Adrenal gland (tissue), 12 donors: ENCODE results near the gene RXFP3. TPM values are rescaled to one million over a fixed set of nuclear protein-coding genes. Genes with fewer than 3 reads are reported as not detected.
"Not testable (repeated sequence)": the region's sequence is repeated elsewhere in the genome, so short reads cannot be mapped to it uniquely, and the experiment has no call there.

Experiments used
- DNase-seq, 7 donors: peaks; one replicate each; pipeline ENCODE4 v3.0.0-alpha.2; 2019 to 2020
- H3K27ac ChIP-seq, 5 donors: fragments of 200-600 bp; sonication (generic) in 4 of 5; 1 replicate in 3 of 5; 2 replicates in 2 of 5; pipeline versions ENCODE4 v1.5.1 to v1.8.0; 2016 to 2020; ENCODE audit warnings: mild to moderate bottlenecking in 1 of 5
- H3K27me3 ChIP-seq: fragments of 200-600 bp; 2 replicates; pipeline ENCODE4 v1.8.0; 2021
- H3K36me3 ChIP-seq, 2 donors: fragments of 200-600 bp; replicated peaks in 1 of 2; 1 replicate in 1 of 2; 2 replicates in 1 of 2; pipeline versions ENCODE4 v1.5.1 to v1.8.0; 2018 to 2022
- H3K4me1 ChIP-seq, 2 donors: fragments of 200-600 bp; replicated peaks in 1 of 2; 1 replicate in 1 of 2; 2 replicates in 1 of 2; pipeline versions ENCODE4 v1.5.1 to v1.8.0; 2018 to 2021
- H3K4me3 ChIP-seq, 4 donors: fragments of 200-600 bp; sonication (generic) in 3 of 4; one replicate each; pipeline ENCODE4 v1.5.1; 2016 to 2018
- H3K9me3 ChIP-seq, 3 donors: fragments of 200-600 bp; sonication (generic) in 1 of 3; replicated peaks in 1 of 3; 1 replicate in 2 of 3; 2 replicates in 1 of 3; pipeline versions ENCODE4 v1.5.1 to v1.8.0; 2016 to 2021
- CTCF ChIP-seq, 6 experiments: fragments of 450-650 bp in 4 of 6; fragments of 200-600 bp in 2 of 6; sonication (generic) in 1 of 6; IDR thresholded peaks; 1 replicate in 5 of 6; 2 replicates in 1 of 6; pipeline versions ENCODE4 v1.5.1 to v1.8.0; 2016 to 2021; ENCODE audit warnings: antibody characterized with exemption in 6 of 6, mild to moderate bottlenecking in 2 of 6, moderate library complexity in 1 of 6
- POLR2A ChIP-seq, 2 donors: fragments of 450-650 bp; IDR thresholded peaks; one replicate each; pipeline ENCODE4 v1.6.1; 2017; ENCODE audit warnings: antibody characterized with exemption in 2 of 2, mild to moderate bottlenecking in 2 of 2, moderate library complexity in 1 of 2
- WGBS, 4 donors: extraction: QIAGEN DNeasy Blood & Tissue Kit in 2 of 4; methylation state at CpG; one replicate each; pipeline versions ENCODE4 v1.1.5 to v1.1.7; 2013 to 2017; 5-methylcytosine and 5-hydroxymethylcytosine counted together
- intact Hi-C, 2 donors: fragments of 100-400 bp; cut with DNase I; formaldehyde crosslinking; loops; one replicate each; pipeline versions ENCODE4 v1.14.1 to v1.15.0; 2022 to 2023
- polyA plus RNA-seq, 3 donors: library from polyadenylated mRNA; stranded (reverse); fragments of 200-250 nt in 2 of 3; fragments of 350-450 nt in 1 of 3; fragmentation: Illumina TruSeq in 1 of 3; extraction: RNeasy Lipid Tissue Mini Kit (QIAGEN cat#74804) in 1 of 3; gene quantifications; one replicate each; pipeline ENCODE4 v1.2.3, GENCODE V29; 2013 to 2014
- total RNA-seq, 9 donors: library from RNA; depleted of rRNA in 4 of 9; stranded (reverse); fragments of >200 nt in 4 of 9; fragments of 120-200 nt in 1 of 9; fragmentation: NEBNext Ultra II Directional in 1 of 9; extraction: Animal tissue kit (Norgen Biotek cat#: 25700) in 1 of 9; gene quantifications; one replicate each; pipeline versions ENCODE4 v1.1.0 to v1.2.4, GENCODE V29; 2013 to 2023
- donor health status: healthy with polysubstance abuse.
- donor health status: Bipolar disorder and iron deficiency.
- donor health status: DM: yes; HTN: yes; CAD: no.
- donor health status: DM: no; HTN: no; CAD: no.
- donor health status: DM: no; HTN: no; CAD: no.
- donor health status: DM: yes; HTN: yes; CAD: no.

The RXFP3 gene
- total and polyA plus RNA-seq, 12 donors = 0.14 to 9.7 (median 0.63) TPM; not detected in 4

- no peaks in the 10 kb centered on the region for H3K27me3 ChIP-seq
- H3K4me1 ChIP-seq = no peaks in the 10 kb centered on the region
- WGBS, 4 donors = 81 to 97% (median 94%) methylated on average over 1 of the region's 1 CpG
- H3K9me3 ChIP-seq = peaks cover 0 to 10% (median 0%) of the 10 kb centered on the region in 3 donors
- intact Hi-C loops = no loop called here
- TF ChIP-seq CTCF (IDR thresholded peaks at IDR 0.05) (no peak), POLR2A (IDR thresholded peaks at IDR 0.05) (no peak)
- no peak for DNase-seq
- H3K27ac ChIP-seq = no peak overlapping the region
- H3K4me3 ChIP-seq = no peak overlapping the region
- H3K36me3 ChIP-seq = no peaks in the 10 kb centered on the region
Observed at GRCh38 chr5:33905381-33905780, 30.8 kb upstream of the RXFP3 start.

- DNase-seq, H3K27ac ChIP-seq, intact Hi-C loops, H3K27me3 ChIP-seq, H3K4me1 ChIP-seq, H3K36me3 ChIP-seq, H3K4me3 ChIP-seq: not testable (repeated sequence)
- WGBS, 4 donors = 78 to 87% (median 83%) methylated on average over 7 of the region's 7 CpGs
- peaks cover 0 to 10% (median 0%) of the 10 kb centered on the region in 3 donors for H3K9me3 ChIP-seq
Observed at GRCh38 chr5:33906248-33906647, 29.9 kb upstream of the RXFP3 start.

- 93 to 96% (median 94%) methylated on average over 3 of the region's 3 CpGs for WGBS, 4 donors
- H3K27me3 ChIP-seq, intact Hi-C loops, H3K9me3 ChIP-seq, H3K36me3 ChIP-seq, DNase-seq, H3K4me3 ChIP-seq, H3K4me1 ChIP-seq, H3K27ac ChIP-seq: not testable (repeated sequence)
Observed at GRCh38 chr5:33914844-33915243, 21.3 kb upstream of the RXFP3 start.

- 79 to 100% (median 89%) methylated on average over 1 of the region's 1 CpG for WGBS, 4 donors
- no peak for DNase-seq
- H3K4me3 ChIP-seq = no peak overlapping the region
- no peaks in the 10 kb centered on the region for H3K4me1 ChIP-seq
- no peak for TF ChIP-seq POLR2A (IDR thresholded peaks at IDR 0.05)
- TF ChIP-seq CTCF (IDR thresholded peaks at IDR 0.05) = no peak
- no peak overlapping the region for H3K27ac ChIP-seq
- intact Hi-C loops = no loop called here
- no peaks in the 10 kb centered on the region for H3K36me3 ChIP-seq
- no peaks in the 10 kb centered on the region for H3K27me3 ChIP-seq
- H3K9me3 ChIP-seq = peaks cover 0 to 6% (median 0%) of the 10 kb centered on the region in 3 donors
Observed at GRCh38 chr5:33921002-33921401, 15.2 kb upstream of the RXFP3 start.

- intact Hi-C loops = no loop called here
- no peak for TF ChIP-seq POLR2A (IDR thresholded peaks at IDR 0.05)
- TF ChIP-seq CTCF (IDR thresholded peaks at IDR 0.05) = no peak
- no peak for DNase-seq
- Histone ChIP-seq H3K4me3 (no peak overlapping the region), H3K4me1 (no peaks in the 10 kb centered on the region), H3K36me3 (no peaks in the 10 kb centered on the region), H3K27ac (no peak overlapping the region), H3K27me3 (no peaks in the 10 kb centered on the region), H3K9me3 (no peaks in the 10 kb centered on the region)
Observed at GRCh38 chr5:33925278-33925677, 10.9 kb upstream of the RXFP3 start.
